Chondrocyte (in vitro differentiated cells): ENCODE data around the gene WDR74. TPM values are rescaled to one million over a fixed set of nuclear protein-coding genes. Genes with fewer than 3 reads are reported as not detected.

Experiments
- DNase-seq: peaks from one replicate; pipeline ENCODE4 v3.0.0; 2021; ENCODE audit warnings: mixed read lengths, low spot score
- H3K27ac Mint-ChIP-seq: one replicate; pipeline ENCODE4 v1.8.0; 2021; ENCODE audit warnings: mild to moderate bottlenecking, moderate library complexity, mixed read lengths; ENCODE audit not compliant: unreplicated experiment
- H3K27me3 Mint-ChIP-seq: 2 replicates; pipeline ENCODE4 v1.8.0; 2021; ENCODE audit warnings: low read depth, mixed read lengths
- H3K36me3 Mint-ChIP-seq: 2 replicates; pipeline ENCODE4 v1.8.0; 2021; ENCODE audit warnings: low read depth, mixed read lengths
- H3K4me1 Mint-ChIP-seq: 2 replicates; pipeline ENCODE4 v1.8.0; 2021; ENCODE audit warnings: low read depth, mild to moderate bottlenecking, mixed read lengths
- H3K4me3 Mint-ChIP-seq: one replicate; pipeline ENCODE4 v1.8.0; 2021; ENCODE audit warnings: mild to moderate bottlenecking, moderate library complexity, mixed read lengths; ENCODE audit not compliant: unreplicated experiment
- H3K9me3 Mint-ChIP-seq: 2 replicates; pipeline ENCODE4 v1.8.0; 2021; ENCODE audit warnings: low read depth, mixed read lengths
- CTCF ChIP-seq: fragments of 200-600 bp; sonication (generic); IDR thresholded peaks from 2 replicates; pipeline ENCODE4 v1.5.0; 2021; ENCODE audit warnings: antibody characterized with exemption, mild to moderate bottlenecking, moderate library complexity
- total RNA-seq: library from RNA; stranded (reverse); gene quantifications from 3 replicates; pipeline ENCODE4 v1.2.1, GENCODE V29; 2021

Gene WDR74
- total RNA-seq, 1 donor from 2014 or later: 27.9 TPM

- Mint-ChIP-seq H3K9me3 (no peaks in the 10 kb centered on the region), H3K27ac (peak within 1 kb of the TSS; percentile 96), H3K4me1 (peaks cover 33% of the 10 kb centered on the region), H3K36me3 (peaks cover 13% of the 10 kb centered on the region), H3K27me3 (no peaks in the 10 kb centered on the region), H3K4me3 (peak within 1 kb of the TSS; percentile 91)
- peak; percentile 98 for DNase-seq
- peak; percentile 48 for TF ChIP-seq CTCF
These were observed 34.1 kb downstream of the WDR74 start, which contains the start of gene NXF1 for GRCh38 chr11:62805076-62805892. TSS of gene NXF1 (minus strand) at chr11:62805440. CDS start at chr11:62805356, 84 bp downstream.

- Mint-ChIP-seq H3K4me1 (peaks cover 33% of the 10 kb centered on the region), H3K27ac (peak overlapping the region; percentile 96), H3K27me3 (no peaks in the 10 kb centered on the region), H3K36me3 (peaks cover 17% of the 10 kb centered on the region), H3K9me3 (no peaks in the 10 kb centered on the region), H3K4me3 (peak overlapping the region; percentile 91)
- DNase-seq: no peak
- TF ChIP-seq CTCF: no peak
These were observed 34.9 kb downstream of the WDR74 start for GRCh38 chr11:62804310-62805075.

- no peak for DNase-seq
- H3K4me1 Mint-ChIP-seq: peaks cover 15% of the 10 kb centered on the region
- H3K27me3 Mint-ChIP-seq: no peaks in the 10 kb centered on the region
- peaks cover 30% of the 10 kb centered on the region for H3K36me3 Mint-ChIP-seq
- H3K4me3 Mint-ChIP-seq: no peak overlapping the region
- H3K9me3 Mint-ChIP-seq: no peaks in the 10 kb centered on the region
- TF ChIP-seq CTCF: no peak
- no peak overlapping the region for H3K27ac Mint-ChIP-seq
These were observed 38.3 kb downstream of the WDR74 start for GRCh38 chr11:62801071-62801470.

GRCh38 chr11:62799486-62799885, 39.9 kb downstream of the WDR74 start:
- peaks cover 12% of the 10 kb centered on the region for H3K4me1 Mint-ChIP-seq
- TF ChIP-seq CTCF: no peak
- no peak overlapping the region for H3K27ac Mint-ChIP-seq
- H3K4me3 Mint-ChIP-seq: no peak overlapping the region
- no peak for DNase-seq
- no peaks in the 10 kb centered on the region for H3K27me3 Mint-ChIP-seq
- no peaks in the 10 kb centered on the region for H3K9me3 Mint-ChIP-seq
- peaks cover 42% of the 10 kb centered on the region for H3K36me3 Mint-ChIP-seq

- Mint-ChIP-seq H3K36me3 (peaks cover 43% of the 10 kb centered on the region), H3K9me3 (no peaks in the 10 kb centered on the region), H3K27me3 (no peaks in the 10 kb centered on the region), H3K4me1 (peaks cover 10% of the 10 kb centered on the region), H3K27ac (no peak overlapping the region), H3K4me3 (no peak overlapping the region)
- no peak for DNase-seq
- TF ChIP-seq CTCF: no peak
These were observed 43.1 kb downstream of the WDR74 start for GRCh38 chr11:62796281-62796680.
